HEK293 (cell line): Measurements from ENCODE around the gene SECISBP2L.

ENCODE experiments used
- CTCF ChIA-PET: fragments of 350-600 bp; formaldehyde crosslinking; extraction: SDS; loops from one replicate; lab custom pipeline; 2021; ENCODE audit warnings: antibody characterized with exemption; lab: Yijun Ruan, JAX
- POLR2A ChIA-PET: fragments of 300-600 bp; formaldehyde crosslinking; extraction: SDS; loops from one replicate; lab custom pipeline; 2020; ENCODE audit warnings: antibody characterized with exemption, inconsistent platforms; lab: Yijun Ruan, JAX
- H3K27ac ChIP-seq: fragments of 200-500 bp; sonication (Bioruptor generic); 2 replicates; pipeline ENCODE4 v1.5.1; 2014; ENCODE audit warnings: low read depth, low read length, control low read depth, inconsistent platforms; ENCODE audit errors: extremely low read depth
- H3K36me3 ChIP-seq, 2 experiments: fragments of 200-500 bp in 1 of 2; sonication (Bioruptor generic) in 1 of 2; 1 replicate in 1 of 2; 2 replicates in 1 of 2; pipeline ENCODE4 v1.5.1; 2014 to 2017; ENCODE audit warnings: inconsistent platforms in 2 of 2, low read length in 2 of 2; ENCODE audit not compliant: control insufficient read depth in 2 of 2, insufficient read depth in 1 of 2
- H3K4me1 ChIP-seq: fragments of 200-500 bp; sonication (Bioruptor generic); 2 replicates; pipeline ENCODE4 v1.5.1; 2014; ENCODE audit warnings: mild to moderate bottlenecking, low read length, inconsistent platforms; ENCODE audit not compliant: control insufficient read depth, insufficient read depth
- H3K4me3 ChIP-seq: 2 replicates; pipeline ENCODE4 v1.5.1; 2011; ENCODE audit warnings: low read depth, mild to moderate bottlenecking, control low read depth, low read length, moderate library complexity
- H3K9me3 ChIP-seq: fragments of 200-500 bp; sonication (Bioruptor generic); 2 replicates; pipeline ENCODE4 v1.5.1; 2014; ENCODE audit warnings: low read depth, low read length, inconsistent platforms; ENCODE audit not compliant: control insufficient read depth, insufficient read depth
- GFI1B ChIP-seq: fragments of 450-650 bp; formaldehyde crosslinking; IDR thresholded peaks from 2 replicates; pipeline ENCODE4 v1.5.1; 2016; ENCODE audit warnings: missing biosample characterization, missing genetic modification characterization
- MZF1 ChIP-seq: fragments of 450-650 bp; formaldehyde crosslinking; IDR thresholded peaks from 2 replicates; pipeline ENCODE4 v1.5.1; 2017; ENCODE audit warnings: missing biosample characterization, missing genetic modification characterization, borderline replicate concordance
- OSR2 ChIP-seq: fragments of 450-650 bp; formaldehyde crosslinking; IDR thresholded peaks from 2 replicates; pipeline ENCODE4 v1.5.1; 2016; ENCODE audit warnings: missing biosample characterization, missing genetic modification characterization
- SP7 ChIP-seq: fragments of 450-650 bp; formaldehyde crosslinking; IDR thresholded peaks from 2 replicates; pipeline ENCODE4 v1.5.1; 2016; ENCODE audit warnings: missing biosample characterization, missing genetic modification characterization
- WT1 ChIP-seq: fragments of 450-650 bp; formaldehyde crosslinking; IDR thresholded peaks from 2 replicates; pipeline ENCODE4 v1.5.1; 2016; ENCODE audit warnings: missing biosample characterization, missing genetic modification characterization
- ZBTB17 ChIP-seq: fragments of 450-650 bp; formaldehyde crosslinking; IDR thresholded peaks from 2 replicates; pipeline ENCODE4 v1.5.1; 2016; ENCODE audit warnings: missing biosample characterization, missing genetic modification characterization
- ZBTB8A ChIP-seq: fragments of 450-650 bp; formaldehyde crosslinking; IDR thresholded peaks from 2 replicates; pipeline ENCODE4 v1.5.1; 2016; ENCODE audit warnings: missing biosample characterization, missing genetic modification characterization
- ZNF221 ChIP-seq: fragments of 450-650 bp; formaldehyde crosslinking; IDR thresholded peaks from 2 replicates; pipeline ENCODE4 v1.5.1; 2017; ENCODE audit warnings: missing biosample characterization, missing genetic modification characterization, borderline replicate concordance
- ZNF335 ChIP-seq: fragments of 450-650 bp; formaldehyde crosslinking; conservative IDR thresholded peaks from 2 replicates; pipeline ENCODE4 v1.5.1; 2016; ENCODE audit warnings: missing biosample characterization, missing genetic modification characterization
- ZNF366 ChIP-seq: fragments of 450-650 bp; formaldehyde crosslinking; conservative IDR thresholded peaks from 2 replicates; pipeline ENCODE4 v1.5.1; 2016; ENCODE audit warnings: missing biosample characterization, missing genetic modification characterization
- ZNF394 ChIP-seq: fragments of 450-650 bp; formaldehyde crosslinking; IDR thresholded peaks from 2 replicates; pipeline ENCODE4 v1.5.1; 2016; ENCODE audit warnings: missing biosample characterization, missing genetic modification characterization, mild to moderate bottlenecking, moderate library complexity, borderline replicate concordance
- ZNF473 ChIP-seq: fragments of 450-650 bp; formaldehyde crosslinking; IDR thresholded peaks from 2 replicates; pipeline ENCODE4 v1.5.1; 2017; ENCODE audit warnings: missing biosample characterization, missing genetic modification characterization
- ZNF600 ChIP-seq: fragments of 450-650 bp; formaldehyde crosslinking; IDR thresholded peaks from 2 replicates; pipeline ENCODE4 v1.5.1; 2016; ENCODE audit warnings: missing biosample characterization, missing genetic modification characterization
- ZNF610 ChIP-seq: fragments of 450-650 bp; formaldehyde crosslinking; IDR thresholded peaks from 2 replicates; pipeline ENCODE4 v1.5.1; 2016; ENCODE audit warnings: missing biosample characterization, missing genetic modification characterization, borderline replicate concordance
- ZNF664 ChIP-seq: fragments of 450-650 bp; formaldehyde crosslinking; IDR thresholded peaks from 2 replicates; pipeline ENCODE4 v1.5.1; 2016; ENCODE audit warnings: missing biosample characterization, missing genetic modification characterization
- ZNF707 ChIP-seq: fragments of 450-650 bp; formaldehyde crosslinking; IDR thresholded peaks from 2 replicates; pipeline ENCODE4 v1.5.1; 2016; ENCODE audit warnings: missing biosample characterization, missing genetic modification characterization
- ZNF777 ChIP-seq: fragments of 450-650 bp; formaldehyde crosslinking; IDR thresholded peaks from 2 replicates; pipeline ENCODE4 v1.5.1; 2017; ENCODE audit warnings: missing biosample characterization, missing genetic modification characterization, borderline replicate concordance
- ZNF830 ChIP-seq: fragments of 450-650 bp; IDR thresholded peaks from 2 replicates; pipeline ENCODE4 v1.5.0; 2018; ENCODE audit warnings: missing biosample characterization, missing genetic modification characterization, low read depth, mild to moderate bottlenecking, moderate library complexity
- TF ChIP-seq, protein P1 (sequence below): fragments of 450-650 bp; formaldehyde crosslinking; IDR thresholded peaks from 2 replicates; pipeline ENCODE4 v1.5.1; 2017; ENCODE audit warnings: missing biosample characterization, missing genetic modification characterization
- TF ChIP-seq, protein P2 (sequence below): fragments of 450-650 bp; formaldehyde crosslinking; IDR thresholded peaks from 2 replicates; pipeline ENCODE4 v1.5.1; 2016; ENCODE audit warnings: missing biosample characterization, missing genetic modification characterization
- TF ChIP-seq, protein P3 (sequence below): fragments of 450-650 bp; formaldehyde crosslinking; IDR thresholded peaks from 2 replicates; pipeline ENCODE4 v1.5.1; 2017; ENCODE audit warnings: missing biosample characterization, missing genetic modification characterization
- TF ChIP-seq, protein P4 (sequence below): fragments of 450-650 bp; formaldehyde crosslinking; IDR thresholded peaks from 2 replicates; pipeline ENCODE4 v1.5.1; 2016; ENCODE audit warnings: missing biosample characterization, missing genetic modification characterization, borderline replicate concordance
- TF ChIP-seq, protein P5 (sequence below): fragments of 450-650 bp; formaldehyde crosslinking; conservative IDR thresholded peaks from 2 replicates; pipeline ENCODE4 v1.5.1; 2016; ENCODE audit warnings: low read depth, missing biosample characterization, missing genetic modification characterization

The SECISBP2L gene

DNA sequence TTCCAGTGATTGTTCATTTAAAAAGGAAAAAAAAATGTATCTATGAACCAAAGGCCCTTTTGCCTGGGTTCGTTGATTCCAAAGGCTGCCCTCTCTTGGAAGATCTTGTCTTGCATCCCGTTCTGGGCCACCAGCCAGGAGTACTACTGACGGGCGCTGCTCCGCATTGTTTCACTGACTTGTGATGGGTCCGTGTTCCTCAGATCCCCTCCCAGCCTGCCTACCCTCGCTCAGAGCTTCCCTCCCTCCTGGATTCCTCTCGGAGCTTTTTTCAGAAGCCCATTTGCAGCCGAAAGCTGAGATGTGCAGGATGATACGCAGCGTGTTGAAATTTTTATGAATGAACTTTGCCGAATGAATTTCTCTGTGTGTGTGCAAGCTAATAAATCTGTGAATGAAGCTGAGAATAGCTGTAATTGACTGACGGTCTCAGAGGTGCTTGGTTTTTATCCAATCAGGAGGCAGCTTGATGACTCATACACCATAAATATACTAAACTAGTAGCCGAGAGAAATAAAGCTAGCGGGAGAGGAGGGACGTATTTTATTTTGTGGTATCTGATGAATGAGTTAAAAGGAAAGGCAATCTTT lies 82.6 kb downstream of the SECISBP2L start, which contains the start of gene SHC4:
SHC4 (minus strand) TSS at position 396 of the 590 bp plus-strand sequence. CDS start 904 bp downstream, outside the sequence.
- H3K27ac ChIP-seq: peak within 1 kb of the TSS; percentile 49; the same call in 1 of the 2 replicates
- no peaks in the 10 kb centered on the region for H3K9me3 ChIP-seq
- POLR2A ChIA-PET: interaction anchor here (1.1 to 2.1 kb wide), 3 partner anchors 10 to 86 kb away, joined by 4 to 13 read pairs (median 9); partner anchors contain the start of gene EID1
- peak; percentile 30; the same call in 1 of the 2 replicates for TF ChIP-seq SP7 (tag by site-specific recombination)
- TF ChIP-seq WT1 (tag by site-specific recombination): 0 out of 2 replicates have a peak, but pooled peaks have one; percentile 14
- TF ChIP-seq, protein P1, sequence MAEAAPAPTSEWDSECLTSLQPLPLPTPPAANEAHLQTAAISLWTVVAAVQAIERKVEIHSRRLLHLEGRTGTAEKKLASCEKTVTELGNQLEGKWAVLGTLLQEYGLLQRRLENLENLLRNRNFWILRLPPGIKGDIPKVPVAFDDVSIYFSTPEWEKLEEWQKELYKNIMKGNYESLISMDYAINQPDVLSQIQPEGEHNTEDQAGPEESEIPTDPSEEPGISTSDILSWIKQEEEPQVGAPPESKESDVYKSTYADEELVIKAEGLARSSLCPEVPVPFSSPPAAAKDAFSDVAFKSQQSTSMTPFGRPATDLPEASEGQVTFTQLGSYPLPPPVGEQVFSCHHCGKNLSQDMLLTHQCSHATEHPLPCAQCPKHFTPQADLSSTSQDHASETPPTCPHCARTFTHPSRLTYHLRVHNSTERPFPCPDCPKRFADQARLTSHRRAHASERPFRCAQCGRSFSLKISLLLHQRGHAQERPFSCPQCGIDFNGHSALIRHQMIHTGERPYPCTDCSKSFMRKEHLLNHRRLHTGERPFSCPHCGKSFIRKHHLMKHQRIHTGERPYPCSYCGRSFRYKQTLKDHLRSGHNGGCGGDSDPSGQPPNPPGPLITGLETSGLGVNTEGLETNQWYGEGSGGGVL: peak; percentile 46; the same call in 1 of the 2 replicates
- peak; percentile 73 for TF ChIP-seq ZBTB17 (tag by site-specific recombination)
- peak; percentile 94; the same call in 1 of the 2 replicates for TF ChIP-seq ZNF610 (tag by site-specific recombination)
- TF ChIP-seq ZNF335 (tag by site-specific recombination): peak; percentile 13
- TF ChIP-seq ZNF394 (tag by site-specific recombination): peak; percentile 75
- peak; percentile 58 for TF ChIP-seq ZNF600
- TF ChIP-seq OSR2: peak; percentile 72; the same call in 1 of the 2 replicates
- TF ChIP-seq ZNF366: peak; percentile 61; the same call in 1 of the 2 replicates
- no peak for TF ChIP-seq ZNF221 (tag by site-specific recombination)
- TF ChIP-seq ZNF777: no peak
- no peak for TF ChIP-seq ZNF830 (tag by site-specific recombination)
- TF ChIP-seq ZNF707 (tag by site-specific recombination): no peak
- TF ChIP-seq, protein P2, sequence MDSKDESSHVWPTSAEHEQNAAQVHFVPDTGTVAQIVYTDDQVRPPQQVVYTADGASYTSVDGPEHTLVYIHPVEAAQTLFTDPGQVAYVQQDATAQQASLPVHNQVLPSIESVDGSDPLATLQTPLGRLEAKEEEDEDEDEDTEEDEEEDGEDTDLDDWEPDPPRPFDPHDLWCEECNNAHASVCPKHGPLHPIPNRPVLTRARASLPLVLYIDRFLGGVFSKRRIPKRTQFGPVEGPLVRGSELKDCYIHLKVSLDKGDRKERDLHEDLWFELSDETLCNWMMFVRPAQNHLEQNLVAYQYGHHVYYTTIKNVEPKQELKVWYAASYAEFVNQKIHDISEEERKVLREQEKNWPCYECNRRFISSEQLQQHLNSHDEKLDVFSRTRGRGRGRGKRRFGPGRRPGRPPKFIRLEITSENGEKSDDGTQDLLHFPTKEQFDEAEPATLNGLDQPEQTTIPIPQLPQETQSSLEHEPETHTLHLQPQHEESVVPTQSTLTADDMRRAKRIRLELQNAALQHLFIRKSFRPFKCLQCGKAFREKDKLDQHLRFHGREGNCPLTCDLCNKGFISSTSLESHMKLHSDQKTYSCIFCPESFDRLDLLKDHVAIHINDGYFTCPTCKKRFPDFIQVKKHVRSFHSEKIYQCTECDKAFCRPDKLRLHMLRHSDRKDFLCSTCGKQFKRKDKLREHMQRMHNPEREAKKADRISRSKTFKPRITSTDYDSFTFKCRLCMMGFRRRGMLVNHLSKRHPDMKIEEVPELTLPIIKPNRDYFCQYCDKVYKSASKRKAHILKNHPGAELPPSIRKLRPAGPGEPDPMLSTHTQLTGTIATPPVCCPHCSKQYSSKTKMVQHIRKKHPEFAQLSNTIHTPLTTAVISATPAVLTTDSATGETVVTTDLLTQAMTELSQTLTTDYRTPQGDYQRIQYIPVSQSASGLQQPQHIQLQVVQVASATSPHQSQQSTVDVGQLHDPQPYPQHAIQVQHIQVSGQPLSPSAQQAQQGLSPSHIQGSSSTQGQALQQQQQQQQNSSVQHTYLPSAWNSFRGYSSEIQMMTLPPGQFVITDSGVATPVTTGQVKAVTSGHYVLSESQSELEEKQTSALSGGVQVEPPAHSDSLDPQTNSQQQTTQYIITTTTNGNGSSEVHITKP (tag by site-specific recombination): no peak
- peak; percentile 48; the same call in 1 of the 2 replicates for TF ChIP-seq ZBTB8A (tag by site-specific recombination)
- TF ChIP-seq, protein P3, sequence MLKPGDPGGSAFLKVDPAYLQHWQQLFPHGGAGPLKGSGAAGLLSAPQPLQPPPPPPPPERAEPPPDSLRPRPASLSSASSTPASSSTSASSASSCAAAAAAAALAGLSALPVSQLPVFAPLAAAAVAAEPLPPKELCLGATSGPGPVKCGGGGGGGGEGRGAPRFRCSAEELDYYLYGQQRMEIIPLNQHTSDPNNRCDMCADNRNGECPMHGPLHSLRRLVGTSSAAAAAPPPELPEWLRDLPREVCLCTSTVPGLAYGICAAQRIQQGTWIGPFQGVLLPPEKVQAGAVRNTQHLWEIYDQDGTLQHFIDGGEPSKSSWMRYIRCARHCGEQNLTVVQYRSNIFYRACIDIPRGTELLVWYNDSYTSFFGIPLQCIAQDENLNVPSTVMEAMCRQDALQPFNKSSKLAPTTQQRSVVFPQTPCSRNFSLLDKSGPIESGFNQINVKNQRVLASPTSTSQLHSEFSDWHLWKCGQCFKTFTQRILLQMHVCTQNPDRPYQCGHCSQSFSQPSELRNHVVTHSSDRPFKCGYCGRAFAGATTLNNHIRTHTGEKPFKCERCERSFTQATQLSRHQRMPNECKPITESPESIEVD: peak; percentile 66; the same call in 1 of the 2 replicates
- peak; percentile 80; the same call in 1 of the 2 replicates for TF ChIP-seq MZF1
- no peak for TF ChIP-seq ZNF473
- TF ChIP-seq, protein P4, sequence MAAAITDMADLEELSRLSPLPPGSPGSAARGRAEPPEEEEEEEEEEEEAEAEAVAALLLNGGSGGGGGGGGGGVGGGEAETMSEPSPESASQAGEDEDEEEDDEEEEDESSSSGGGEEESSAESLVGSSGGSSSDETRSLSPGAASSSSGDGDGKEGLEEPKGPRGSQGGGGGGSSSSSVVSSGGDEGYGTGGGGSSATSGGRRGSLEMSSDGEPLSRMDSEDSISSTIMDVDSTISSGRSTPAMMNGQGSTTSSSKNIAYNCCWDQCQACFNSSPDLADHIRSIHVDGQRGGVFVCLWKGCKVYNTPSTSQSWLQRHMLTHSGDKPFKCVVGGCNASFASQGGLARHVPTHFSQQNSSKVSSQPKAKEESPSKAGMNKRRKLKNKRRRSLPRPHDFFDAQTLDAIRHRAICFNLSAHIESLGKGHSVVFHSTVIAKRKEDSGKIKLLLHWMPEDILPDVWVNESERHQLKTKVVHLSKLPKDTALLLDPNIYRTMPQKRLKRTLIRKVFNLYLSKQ (tag by site-specific recombination): no peak
- TF ChIP-seq GFI1B (tag by site-specific recombination): 0 out of 2 replicates have a peak, but pooled peaks have one; percentile 26
- TF ChIP-seq, protein P5, sequence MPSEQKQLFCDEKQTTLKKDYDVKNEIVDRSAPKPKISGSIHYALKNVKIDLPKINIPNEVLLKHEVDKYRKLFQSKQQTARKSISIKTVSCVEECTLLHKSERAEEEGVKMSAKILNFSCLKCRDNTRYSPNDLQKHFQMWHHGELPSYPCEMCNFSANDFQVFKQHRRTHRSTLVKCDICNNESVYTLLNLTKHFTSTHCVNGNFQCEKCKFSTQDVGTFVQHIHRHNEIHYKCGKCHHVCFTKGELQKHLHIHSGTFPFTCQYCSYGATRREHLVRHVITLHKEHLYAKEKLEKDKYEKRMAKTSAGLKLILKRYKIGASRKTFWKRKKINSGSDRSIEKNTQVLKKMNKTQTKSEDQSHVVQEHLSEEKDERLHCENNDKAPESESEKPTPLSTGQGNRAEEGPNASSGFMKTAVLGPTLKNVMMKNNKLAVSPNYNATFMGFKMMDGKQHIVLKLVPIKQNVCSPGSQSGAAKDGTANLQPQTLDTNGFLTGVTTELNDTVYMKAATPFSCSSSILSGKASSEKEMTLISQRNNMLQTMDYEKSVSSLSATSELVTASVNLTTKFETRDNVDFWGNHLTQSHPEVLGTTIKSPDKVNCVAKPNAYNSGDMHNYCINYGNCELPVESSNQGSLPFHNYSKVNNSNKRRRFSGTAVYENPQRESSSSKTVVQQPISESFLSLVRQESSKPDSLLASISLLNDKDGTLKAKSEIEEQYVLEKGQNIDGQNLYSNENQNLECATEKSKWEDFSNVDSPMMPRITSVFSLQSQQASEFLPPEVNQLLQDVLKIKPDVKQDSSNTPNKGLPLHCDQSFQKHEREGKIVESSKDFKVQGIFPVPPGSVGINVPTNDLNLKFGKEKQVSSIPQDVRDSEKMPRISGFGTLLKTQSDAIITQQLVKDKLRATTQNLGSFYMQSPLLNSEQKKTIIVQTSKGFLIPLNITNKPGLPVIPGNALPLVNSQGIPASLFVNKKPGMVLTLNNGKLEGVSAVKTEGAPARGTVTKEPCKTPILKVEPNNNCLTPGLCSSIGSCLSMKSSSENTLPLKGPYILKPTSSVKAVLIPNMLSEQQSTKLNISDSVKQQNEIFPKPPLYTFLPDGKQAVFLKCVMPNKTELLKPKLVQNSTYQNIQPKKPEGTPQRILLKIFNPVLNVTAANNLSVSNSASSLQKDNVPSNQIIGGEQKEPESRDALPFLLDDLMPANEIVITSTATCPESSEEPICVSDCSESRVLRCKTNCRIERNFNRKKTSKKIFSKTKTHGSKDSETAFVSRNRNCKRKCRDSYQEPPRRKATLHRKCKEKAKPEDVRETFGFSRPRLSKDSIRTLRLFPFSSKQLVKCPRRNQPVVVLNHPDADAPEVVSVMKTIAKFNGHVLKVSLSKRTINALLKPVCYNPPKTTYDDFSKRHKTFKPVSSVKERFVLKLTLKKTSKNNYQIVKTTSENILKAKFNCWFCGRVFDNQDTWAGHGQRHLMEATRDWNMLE (tag by site-specific recombination): no peak
- TF ChIP-seq ZNF664 (tag by site-specific recombination): peak; percentile 80

More for the DNA sequence above, 82.6 kb downstream of the SECISBP2L start, which contains the start of gene SHC4:
- H3K36me3 ChIP-seq: no peaks in the 10 kb centered on the region
- H3K4me1 ChIP-seq: no peaks in the 10 kb centered on the region
- H3K4me3 ChIP-seq: peak within 1 kb of the TSS; percentile 44
- CTCF ChIA-PET: interaction anchor here (0.6 to 4.6 kb wide), 5 partner anchors 11 to 105 kb away, joined by 3 to 34 read pairs (median 4); partner anchors contain the start of gene EID1
